Measurements from ENCODE around the gene RASSF7. TPM values are rescaled to one million over a fixed set of nuclear protein-coding genes. Genes with fewer than 3 reads are reported as not detected.
A peak's percentile ranks its signal among the peaks of the same experiment; 100 is the strongest.

Gene RASSF7
- total and polyA plus RNA-seq, 7 donors: 0.65 to 1.4 (median 0.92) TPM; not detected in 1

GRCh38 chr11:565921-566509, 5.2 kb downstream of the RASSF7 start:
- DNase-seq (no peak), ATAC-seq (no peak)
- intact Hi-C loops (cut with DNase I): loop anchor here in 1 of 2 donors (1.0 kb wide), 1 partner anchor 14 kb away; no protein-coding TSS in a partner anchor
- peaks cover 12% of the 10 kb centered on the region for H3K4me1 ChIP-seq
- H3K27me3 ChIP-seq (ENCODE audit: insufficient read depth in 3 of 3, low read length in 2 of 3): no peaks in the 10 kb centered on the region
- no peaks in the 10 kb centered on the region for H3K36me3 ChIP-seq (ENCODE audit: insufficient read depth in 1 of 2, low read depth in 1 of 2)
- 82 to 86% (median 85%) methylated on average over 12 of the region's 12 CpGs for WGBS, 3 donors
- no peak for TF ChIP-seq CTCF (IDR thresholded peaks at IDR 0.05)
- no peak overlapping the region for H3K27ac ChIP-seq
- H3K9me3 ChIP-seq: no peaks in the 10 kb centered on the region
- no peak overlapping the region for H3K4me3 ChIP-seq

- H3K4me3 ChIP-seq: peak overlapping the region; percentile 75
- WGBS, 3 donors: 76 to 88% (median 85%) methylated on average over 18 of the region's 18 CpGs
These were observed 6.3 kb downstream of the RASSF7 start for GRCh38 chr11:567011-567628.

GRCh38 chr11:567629-568292, 7.0 kb downstream of the RASSF7 start:
- H3K27me3 ChIP-seq (ENCODE audit: insufficient read depth in 3 of 3, low read length in 2 of 3): no peaks in the 10 kb centered on the region
- no peaks in the 10 kb centered on the region for H3K9me3 ChIP-seq
- H3K4me3 ChIP-seq: peak overlapping the region; percentile 75
- peaks cover 7% of the 10 kb centered on the region for H3K4me1 ChIP-seq
- DNase-seq (no peak), ATAC-seq (peak in 3 of 4 donors; percentile 6 to 12 (median 9))
- H3K36me3 ChIP-seq (ENCODE audit: insufficient read depth in 1 of 2, low read depth in 1 of 2): no peaks in the 10 kb centered on the region
- peak overlapping the region; percentile 88 for H3K27ac ChIP-seq
- TF ChIP-seq CTCF (IDR thresholded peaks at IDR 0.05): no peak
- intact Hi-C loops (cut with DNase I): no loop called here
- 23 to 33% (median 24%) methylated on average over 31 to 41 of the region's 41 CpGs for WGBS, 3 donors

More at GRCh38 chr11:567011-567628, 6.3 kb downstream of the RASSF7 start:
- DNase-seq (peak in 1 of 2 donors; percentile 49), ATAC-seq (no peak)
- no peaks in the 10 kb centered on the region for H3K9me3 ChIP-seq
- peaks cover 7% of the 10 kb centered on the region for H3K4me1 ChIP-seq
- no peaks in the 10 kb centered on the region for H3K27me3 ChIP-seq (ENCODE audit: insufficient read depth in 3 of 3, low read length in 2 of 3)
- intact Hi-C loops (cut with DNase I): no loop called here
- no peak for TF ChIP-seq CTCF (IDR thresholded peaks at IDR 0.05)
- no peaks in the 10 kb centered on the region for H3K36me3 ChIP-seq (ENCODE audit: insufficient read depth in 1 of 2, low read depth in 1 of 2)
- H3K27ac ChIP-seq: peak overlapping the region; percentile 88

GRCh38 chr11:568306-569157, 7.8 kb downstream of the RASSF7 start:
- no peak for TF ChIP-seq CTCF (IDR thresholded peaks at IDR 0.05)
- peaks cover 9% of the 10 kb centered on the region for H3K4me1 ChIP-seq
- H3K27me3 ChIP-seq (ENCODE audit: insufficient read depth in 3 of 3, low read length in 2 of 3): no peaks in the 10 kb centered on the region
- ATAC-seq (peak; percentile 94 to 95 (median 94)), DNase-seq (peak; percentile 94 to 97)
- intact Hi-C loops (cut with DNase I): no loop called here
- H3K27ac ChIP-seq: peak overlapping the region; percentile 88
- H3K9me3 ChIP-seq: no peaks in the 10 kb centered on the region
- no peaks in the 10 kb centered on the region for H3K36me3 ChIP-seq (ENCODE audit: insufficient read depth in 1 of 2, low read depth in 1 of 2)
- H3K4me3 ChIP-seq: peak overlapping the region; percentile 75
- WGBS, 3 donors: 1% methylated on average over 76 to 123 of the region's 123 CpGs
